Osteoblast (primary cell): Measurements from ENCODE around the gene CMTM1. TPM values are rescaled to one million over a fixed set of nuclear protein-coding genes. Genes with fewer than 3 reads are reported as not detected.

Experiments used
- DNase-seq: peaks from one replicate; pipeline ENCODE4 v3.0.0; 2011; ENCODE audit warnings: low spot score, mixed read lengths; ENCODE audit not compliant: insufficient read length; ENCODE audit errors: missing footprints
- H2AFZ ChIP-seq: 2 replicates; pipeline ENCODE4 v1.6.0; 2011; ENCODE audit warnings: mild to moderate bottlenecking, low read length
- H3K27ac ChIP-seq: 2 replicates; pipeline ENCODE4 v1.5.1; 2011; ENCODE audit warnings: mild to moderate bottlenecking, low read depth, low read length, moderate library complexity
- H3K27me3 ChIP-seq: 2 replicates; pipeline ENCODE4 v1.6.0; 2012; ENCODE audit warnings: mild to moderate bottlenecking, control low read depth, inconsistent platforms, low read length, moderate library complexity; ENCODE audit not compliant: insufficient read depth
- H3K36me3 ChIP-seq: 2 replicates; pipeline ENCODE4 v1.5.1; 2011; ENCODE audit warnings: mild to moderate bottlenecking, low read length, control low read depth, moderate library complexity; ENCODE audit not compliant: insufficient read depth
- H3K4me1 ChIP-seq: 2 replicates; pipeline ENCODE4 v1.5.1; 2011; ENCODE audit warnings: mild to moderate bottlenecking, low read length, control low read depth, moderate library complexity; ENCODE audit not compliant: insufficient read depth
- H3K4me2 ChIP-seq: 2 replicates; pipeline ENCODE4 v1.6.0; 2011; ENCODE audit warnings: mild to moderate bottlenecking, low read length; ENCODE audit not compliant: insufficient read depth
- H3K4me3 ChIP-seq: fragments of 200-600 bp; sonication (generic); 3 replicates; pipeline ENCODE4 v1.5.1; 2012; ENCODE audit warnings: mild to moderate bottlenecking, low read length, inconsistent platforms; ENCODE audit not compliant: insufficient read depth
- H3K79me2 ChIP-seq: 2 replicates; pipeline ENCODE4 v1.6.0; 2012; ENCODE audit warnings: mild to moderate bottlenecking, low read length, control low read depth, inconsistent platforms; ENCODE audit not compliant: insufficient read depth
- H3K9me3 ChIP-seq: 2 replicates; pipeline ENCODE4 v1.5.1; 2011; ENCODE audit warnings: low read depth, low read length, control low read depth
- H4K20me1 ChIP-seq: 2 replicates; pipeline ENCODE4 v1.6.0; 2012; ENCODE audit warnings: mild to moderate bottlenecking, low read length, control low read depth; ENCODE audit not compliant: insufficient read depth
- CTCF ChIP-seq: IDR thresholded peaks from 2 replicates; pipeline ENCODE4 v1.5.1; 2011; ENCODE audit warnings: mild to moderate bottlenecking, low read depth, low read length, moderate library complexity; ENCODE audit errors: extremely low read depth
- total RNA-seq: library from RNA; depleted of rRNA; stranded (reverse); fragments of >200 nt; gene quantifications from 2 replicates; pipeline ENCODE4 v1.2.3, GENCODE V29; 2012

CMTM1 gene
- total RNA-seq, 1 donor = 4.0 TPM

- Histone ChIP-seq H3K4me3 (peak within 1 kb of the TSS; percentile 88), H2AFZ (peak within 1 kb of the TSS; percentile 98), H3K4me1 (peaks cover 38% of the 10 kb centered on the region), H3K79me2 (peaks cover 44% of the 10 kb centered on the region), H4K20me1 (no peaks in the 10 kb centered on the region), H3K27ac (peak within 1 kb of the TSS; percentile 84), H3K4me2 (peak within 1 kb of the TSS; percentile 96), H3K27me3 (no peaks in the 10 kb centered on the region), H3K9me3 (no peaks in the 10 kb centered on the region), H3K36me3 (peaks cover 2% of the 10 kb centered on the region)
- no peak for TF ChIP-seq CTCF
- DNase-seq = peak; percentile 99
These were observed 13.7 kb upstream of the CMTM1 start, which contains the start of gene CKLF for GRCh38 chr16:66552286-66553177. TSS of gene CKLF (plus strand) at chr16:66552576. CDS start at chr16:66552716, 140 bp downstream.

- no peak for TF ChIP-seq CTCF
- Histone ChIP-seq H3K27ac (peak overlapping the region; percentile 30), H3K4me2 (peak overlapping the region; percentile 96), H3K36me3 (peaks cover 7% of the 10 kb centered on the region), H3K9me3 (no peaks in the 10 kb centered on the region), H3K4me1 (peaks cover 38% of the 10 kb centered on the region), H3K4me3 (peak overlapping the region; percentile 88), H3K27me3 (no peaks in the 10 kb centered on the region), H4K20me1 (no peaks in the 10 kb centered on the region), H3K79me2 (peaks cover 48% of the 10 kb centered on the region), H2AFZ (peak overlapping the region; percentile 98)
- DNase-seq = no peak
These were observed 13.0 kb upstream of the CMTM1 start for GRCh38 chr16:66553223-66553622.

- no peaks in the 10 kb centered on the region for H3K9me3 ChIP-seq
- DNase-seq = no peak
- no peak overlapping the region for H3K4me3 ChIP-seq
- H3K79me2 ChIP-seq = peaks cover 56% of the 10 kb centered on the region
- no peak for TF ChIP-seq CTCF
- no peak overlapping the region for H2AFZ ChIP-seq
- no peaks in the 10 kb centered on the region for H3K27me3 ChIP-seq
- peaks cover 11% of the 10 kb centered on the region for H3K36me3 ChIP-seq
- no peaks in the 10 kb centered on the region for H4K20me1 ChIP-seq
- peak overlapping the region; percentile 96 for H3K4me2 ChIP-seq
- no peak overlapping the region for H3K27ac ChIP-seq
- H3K4me1 ChIP-seq = peaks cover 32% of the 10 kb centered on the region
These were observed 12.2 kb upstream of the CMTM1 start for GRCh38 chr16:66554021-66554420.

- Histone ChIP-seq H3K4me1 (peaks cover 30% of the 10 kb centered on the region), H3K27ac (no peak overlapping the region), H3K9me3 (no peaks in the 10 kb centered on the region), H2AFZ (no peak overlapping the region), H3K4me2 (no peak overlapping the region), H3K79me2 (peaks cover 59% of the 10 kb centered on the region), H4K20me1 (no peaks in the 10 kb centered on the region), H3K36me3 (peaks cover 11% of the 10 kb centered on the region), H3K4me3 (no peak overlapping the region), H3K27me3 (no peaks in the 10 kb centered on the region)
- no peak for DNase-seq
- no peak for TF ChIP-seq CTCF
These were observed 11.7 kb upstream of the CMTM1 start for GRCh38 chr16:66554495-66554894.
